ENCODE results near the gene FOXC2.

DNA sequence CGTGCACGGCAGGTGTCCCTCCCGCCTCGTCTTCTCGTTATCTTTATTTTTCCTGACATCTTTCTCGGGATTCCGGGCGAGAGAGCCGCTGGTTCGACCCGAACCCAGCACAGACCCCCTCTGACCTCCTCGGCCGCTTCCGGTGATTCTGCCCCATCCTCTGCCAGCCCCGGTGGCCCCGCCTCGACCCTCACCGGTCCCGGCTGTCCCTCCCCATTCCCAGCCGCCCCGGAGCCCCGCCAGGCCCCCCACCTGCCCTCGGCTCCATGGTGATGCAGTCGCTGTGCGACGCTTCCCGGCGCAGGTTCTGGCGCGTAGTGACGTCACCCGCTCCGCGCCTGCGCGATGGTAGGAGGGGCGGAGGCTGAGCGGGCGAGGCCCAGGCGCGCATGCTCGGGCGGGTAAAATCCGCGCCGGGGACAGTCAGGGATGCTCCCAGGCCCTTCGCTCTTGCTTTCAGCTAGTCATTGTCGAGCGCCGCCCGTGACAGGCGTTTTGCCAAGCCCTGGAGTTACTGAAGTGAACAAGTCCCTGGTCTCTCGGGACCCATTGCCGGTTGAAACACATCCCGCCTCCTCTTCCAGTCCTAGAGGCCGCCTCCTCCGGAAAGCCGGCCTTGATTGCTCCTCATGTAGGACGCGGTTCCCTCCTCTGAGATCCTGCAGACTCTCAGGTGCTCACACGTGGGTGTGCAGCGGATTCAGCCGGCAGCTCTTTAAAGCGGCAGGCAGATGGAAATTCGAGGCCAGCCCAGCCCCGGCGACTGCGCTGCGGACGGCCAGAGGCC is 11.5 kb upstream of the FOXC2 start, which contains the start of gene MTHFSD:
- TF ChIP-seq, protein P1, sequence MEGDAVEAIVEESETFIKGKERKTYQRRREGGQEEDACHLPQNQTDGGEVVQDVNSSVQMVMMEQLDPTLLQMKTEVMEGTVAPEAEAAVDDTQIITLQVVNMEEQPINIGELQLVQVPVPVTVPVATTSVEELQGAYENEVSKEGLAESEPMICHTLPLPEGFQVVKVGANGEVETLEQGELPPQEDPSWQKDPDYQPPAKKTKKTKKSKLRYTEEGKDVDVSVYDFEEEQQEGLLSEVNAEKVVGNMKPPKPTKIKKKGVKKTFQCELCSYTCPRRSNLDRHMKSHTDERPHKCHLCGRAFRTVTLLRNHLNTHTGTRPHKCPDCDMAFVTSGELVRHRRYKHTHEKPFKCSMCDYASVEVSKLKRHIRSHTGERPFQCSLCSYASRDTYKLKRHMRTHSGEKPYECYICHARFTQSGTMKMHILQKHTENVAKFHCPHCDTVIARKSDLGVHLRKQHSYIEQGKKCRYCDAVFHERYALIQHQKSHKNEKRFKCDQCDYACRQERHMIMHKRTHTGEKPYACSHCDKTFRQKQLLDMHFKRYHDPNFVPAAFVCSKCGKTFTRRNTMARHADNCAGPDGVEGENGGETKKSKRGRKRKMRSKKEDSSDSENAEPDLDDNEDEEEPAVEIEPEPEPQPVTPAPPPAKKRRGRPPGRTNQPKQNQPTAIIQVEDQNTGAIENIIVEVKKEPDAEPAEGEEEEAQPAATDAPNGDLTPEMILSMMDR (IDR thresholded peaks at IDR 0.05), result no peak
- TF ChIP-seq POLR2AphosphoS5 (IDR thresholded peaks at IDR 0.05), result peak in 1 of 3 donors; percentile 64

All from suprapubic skin (tissue), 3 donors.